Stimulated activated CD4-positive, alpha-beta T cell treated with anti-CD3 and anti-CD28 coated beads, TNF-alpha, amount 100 ng/mL, for 48 hours (primary cell): ENCODE measurements around the gene COG5.
"Not testable (repeated sequence)": the region's sequence is repeated elsewhere in the genome, so short reads cannot be mapped to it uniquely, and the experiment has no call there.

Experiments
- DNase-seq, 3 donors: peaks; one replicate each; pipeline ENCODE4 v3.0.0-alpha.2; 2020; ENCODE audit warnings: low read depth in 3 of 3

COG5 gene

GRCh38 chr7:107157091-107157490, 406.6 kb downstream of the COG5 start:
- no peak for DNase-seq

DNA sequence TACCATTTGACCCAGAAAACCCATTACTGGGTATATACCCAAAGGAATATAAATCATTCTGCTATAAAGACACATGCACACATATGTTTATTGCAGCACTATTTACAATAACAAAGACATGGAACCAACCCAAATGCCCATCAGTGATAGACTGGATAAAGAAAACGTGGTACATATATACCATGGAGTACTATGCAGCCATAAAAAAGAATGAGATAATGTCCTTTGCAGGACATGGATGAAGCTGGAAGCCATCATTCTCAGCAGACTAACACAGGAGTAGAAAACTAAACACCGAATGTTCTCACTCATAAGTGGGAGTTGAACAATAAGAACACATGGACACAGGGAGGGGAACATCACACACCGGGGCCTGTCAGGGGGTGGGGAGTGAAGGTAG, 408.0 kb downstream of the COG5 start:
- DNase-seq: not testable (repeated sequence)

DNA sequence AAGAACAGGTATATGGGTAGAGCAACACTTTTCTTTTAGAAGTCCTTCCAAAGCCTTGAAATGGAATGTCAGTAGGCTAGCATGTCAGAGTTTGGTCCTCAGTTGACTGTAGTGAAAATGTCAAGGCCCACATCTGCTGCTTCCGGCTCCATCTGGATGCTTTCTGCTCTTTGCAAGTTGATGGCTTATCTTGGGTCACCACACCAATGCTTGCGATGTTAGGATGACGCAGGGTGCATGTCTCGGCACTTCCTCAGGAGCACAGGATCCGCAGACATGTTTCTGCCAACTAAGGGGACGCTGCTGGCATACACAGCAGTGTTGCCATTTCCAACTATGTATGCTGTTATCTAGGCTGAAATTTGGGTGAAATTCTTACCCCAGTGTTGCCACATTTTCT, 408.9 kb downstream of the COG5 start:
- no peak for DNase-seq

- DNase-seq: no peak
These were observed 411.7 kb downstream of the COG5 start for GRCh38 chr7:107152011-107152410.
